ENCODE measurements around the gene ABL2. TPM values are rescaled to one million over a fixed set of nuclear protein-coding genes. Genes with fewer than 3 reads are reported as not detected.

Gene ABL2
- total RNA-seq, 1 experiment from 2014 or later, result 27.9 TPM

DNA sequence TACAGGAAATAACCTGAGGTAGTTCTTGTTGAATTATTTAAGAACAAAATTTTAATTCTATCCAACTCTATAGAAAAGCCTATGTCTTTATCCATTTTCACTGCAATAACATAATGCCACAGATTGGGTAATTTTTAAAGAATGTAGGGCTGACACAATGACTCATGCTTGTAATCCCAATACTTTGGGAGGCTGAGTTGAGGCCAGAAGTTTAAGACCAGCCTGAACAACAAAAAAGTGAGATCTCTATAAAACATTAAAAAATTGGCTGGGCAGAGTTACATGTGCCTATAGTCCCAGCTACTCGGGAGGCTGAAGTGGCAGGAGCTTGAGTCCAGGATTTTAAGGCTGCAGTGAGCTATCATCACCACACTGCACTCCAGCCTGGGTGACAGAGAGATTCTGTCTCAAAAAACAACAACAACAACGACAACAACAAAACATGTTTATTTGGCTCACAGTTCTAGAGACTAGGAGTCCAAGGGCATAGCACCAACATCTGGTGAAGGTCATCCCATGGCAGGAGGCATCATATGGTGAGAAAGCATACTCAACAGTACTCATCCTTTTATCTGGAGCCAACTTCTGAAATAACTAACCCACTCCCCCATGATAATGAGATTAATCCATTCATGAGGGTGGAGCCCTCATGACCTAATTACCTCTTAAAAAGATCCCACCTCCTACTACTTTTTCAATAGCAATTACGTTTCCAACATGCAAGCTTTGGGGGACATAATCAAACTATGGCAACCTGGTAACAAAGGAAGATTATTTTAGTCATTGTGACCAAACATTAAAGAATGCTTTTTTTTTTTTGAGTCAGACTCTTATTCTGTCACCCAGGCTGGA lies 59.6 kb downstream of the ABL2 start:
- no TSS peak for BruUV-seq (replicated peaks)
- H3K4me1 ChIP-seq (ENCODE audit: insufficient read depth, low read length, poor library complexity, severe bottlenecking), result peaks cover 21% of the 10 kb centered on the region
- H3K27ac ChIP-seq (ENCODE audit: low read depth, low read length, poor library complexity, severe bottlenecking), result no peak overlapping the region
- no peaks in the 10 kb centered on the region for H3K36me3 ChIP-seq (ENCODE audit: insufficient read depth, low read length, poor library complexity, severe bottlenecking)
- no peaks in the 10 kb centered on the region for H3K27me3 ChIP-seq (replicated peaks; ENCODE audit: insufficient read depth, low read depth, low read length, poor library complexity)
- peak; percentile 53 for DNase-seq (ENCODE audit: low spot score)
- TF ChIP-seq EZH2 (IDR thresholded peaks at IDR 0.05; ENCODE audit: borderline replicate concordance, low read depth, low read length, poor library complexity, severe bottlenecking) (no peak), CTCF (conservative IDR thresholded peaks at IDR 0.05; ENCODE audit: low read depth, low read length) (no peak)
- intact Hi-C loops (cut with micrococcal nuclease; ENCODE audit: unreplicated experiment), result no loop called here
- no peaks in the 10 kb centered on the region for H3K9me3 ChIP-seq (ENCODE audit: low read depth, low read length, poor library complexity, severe bottlenecking)
- CTCF ChIA-PET, result no interaction called here
- POLR2A ChIA-PET (ENCODE audit: low non-redundant PET), result interaction anchor here (0.6 kb wide), 1 partner anchor 80 kb away, joined by 4 read pairs; no protein-coding TSS in a partner anchor
- H3K4me3 ChIP-seq (ENCODE audit: low read depth, low read length, poor library complexity, severe bottlenecking), result no peak overlapping the region

DNA sequence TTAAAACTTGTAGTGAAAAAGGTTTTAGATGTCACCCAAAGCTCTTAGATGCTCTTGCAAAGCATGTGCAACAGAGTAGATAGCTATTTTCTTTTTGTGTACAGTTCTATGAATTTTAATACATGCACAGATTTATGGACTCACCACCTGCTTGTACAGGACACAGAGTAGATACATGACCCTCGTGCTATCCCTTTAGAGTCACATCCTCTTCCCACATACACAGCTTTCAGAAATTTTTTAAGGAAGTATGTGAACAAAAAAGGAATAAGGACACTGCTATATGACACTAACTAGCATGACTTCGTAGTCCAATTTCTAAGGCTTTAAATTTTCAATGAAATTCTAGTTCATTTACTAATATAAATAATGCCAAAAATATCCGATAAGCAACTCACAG lies 60.9 kb downstream of the ABL2 start:
- Histone ChIP-seq H3K36me3 (ENCODE audit: insufficient read depth, low read length, poor library complexity, severe bottlenecking) (no peaks in the 10 kb centered on the region), H3K4me1 (ENCODE audit: insufficient read depth, low read length, poor library complexity, severe bottlenecking) (peaks cover 21% of the 10 kb centered on the region), H3K4me3 (ENCODE audit: low read depth, low read length, poor library complexity, severe bottlenecking) (no peak overlapping the region), H3K9me3 (ENCODE audit: low read depth, low read length, poor library complexity, severe bottlenecking) (no peaks in the 10 kb centered on the region), H3K27me3 (replicated peaks; ENCODE audit: insufficient read depth, low read depth, low read length, poor library complexity) (no peaks in the 10 kb centered on the region), H3K27ac (ENCODE audit: low read depth, low read length, poor library complexity, severe bottlenecking) (no peak overlapping the region)
- BruUV-seq (replicated peaks), result no TSS peak
- TF ChIP-seq CTCF (conservative IDR thresholded peaks at IDR 0.05; ENCODE audit: low read depth, low read length), result no peak
- no peak for TF ChIP-seq EZH2 (IDR thresholded peaks at IDR 0.05; ENCODE audit: borderline replicate concordance, low read depth, low read length, poor library complexity, severe bottlenecking)
- no peak for DNase-seq (ENCODE audit: low spot score)
- CTCF ChIA-PET, result interaction anchor here (0.6 kb wide), 1 partner anchor 42 kb away, joined by 3 read pairs; no protein-coding TSS in a partner anchor
- POLR2A ChIA-PET (ENCODE audit: low non-redundant PET), result no interaction called here
- intact Hi-C loops (cut with micrococcal nuclease; ENCODE audit: unreplicated experiment), result no loop called here

- TF ChIP-seq CTCF (conservative IDR thresholded peaks at IDR 0.05; ENCODE audit: low read depth, low read length), result no peak
- TF ChIP-seq EZH2 (IDR thresholded peaks at IDR 0.05; ENCODE audit: borderline replicate concordance, low read depth, low read length, poor library complexity, severe bottlenecking), result no peak
- no TSS peak for BruUV-seq (replicated peaks)
- POLR2A ChIA-PET (ENCODE audit: low non-redundant PET), result no interaction called here
- peaks cover 21% of the 10 kb centered on the region for H3K4me1 ChIP-seq (ENCODE audit: insufficient read depth, low read length, poor library complexity, severe bottlenecking)
- no peak overlapping the region for H3K4me3 ChIP-seq (ENCODE audit: low read depth, low read length, poor library complexity, severe bottlenecking)
- no peaks in the 10 kb centered on the region for H3K9me3 ChIP-seq (ENCODE audit: low read depth, low read length, poor library complexity, severe bottlenecking)
- CTCF ChIA-PET, result interaction anchor here (0.6 kb wide), 1 partner anchor 42 kb away, joined by 3 read pairs; no protein-coding TSS in a partner anchor
- intact Hi-C loops (cut with micrococcal nuclease; ENCODE audit: unreplicated experiment), result no loop called here
- H3K27ac ChIP-seq (ENCODE audit: low read depth, low read length, poor library complexity, severe bottlenecking), result no peak overlapping the region
- no peak for DNase-seq (ENCODE audit: low spot score)
- no peaks in the 10 kb centered on the region for H3K36me3 ChIP-seq (ENCODE audit: insufficient read depth, low read length, poor library complexity, severe bottlenecking)
- no peaks in the 10 kb centered on the region for H3K27me3 ChIP-seq (replicated peaks; ENCODE audit: insufficient read depth, low read depth, low read length, poor library complexity)
Observed at GRCh38 chr1:179167955-179168354, 61.5 kb downstream of the ABL2 start.

Data from A673 (cell line).